Kidney (tissue), 14 donors: Measurements from ENCODE around the gene KLHL28. TPM values are rescaled to one million over a fixed set of nuclear protein-coding genes. Genes with fewer than 3 reads are reported as not detected.

Experiments
- DNase-seq, 5 donors: peaks; one replicate each; pipeline ENCODE4 v3.0.0-alpha.2; 2013 to 2020
- FAIRE-seq: peaks from 2 replicates; lab custom pipeline; 2012; peaks lifted over from hg19 to GRCh38; lab: Jason Lieb, UNC
- H3K27ac ChIP-seq, 2 donors: one replicate each; pipeline ENCODE4 v1.7.0; 2013; ENCODE audit warnings: low read depth in 2 of 2, low read length in 2 of 2, inconsistent platforms in 1 of 2
- H3K27me3 ChIP-seq: one replicate; pipeline ENCODE4 v1.7.1; 2013; ENCODE audit warnings: low read length, inconsistent platforms; ENCODE audit not compliant: control insufficient read depth, insufficient read depth
- H3K36me3 ChIP-seq, 3 donors: one replicate each; pipeline versions ENCODE4 v1.7.0 to v1.7.1; 2013; ENCODE audit warnings: low read length in 3 of 3, control low read depth in 1 of 3, inconsistent platforms in 1 of 3; ENCODE audit not compliant: insufficient read depth in 3 of 3, control insufficient read depth in 2 of 3
- H3K4me1 ChIP-seq, 3 donors: one replicate each; pipeline versions ENCODE4 v1.7.0 to v1.7.1; 2013; ENCODE audit warnings: low read length in 3 of 3, inconsistent platforms in 1 of 3, low read depth in 1 of 3; ENCODE audit not compliant: control insufficient read depth in 2 of 3, insufficient read depth in 2 of 3
- H3K4me3 ChIP-seq, 3 donors: one replicate each; pipeline versions ENCODE4 v1.7.0 to v1.8.1; 2013; ENCODE audit warnings: low read length in 3 of 3, control low read depth in 1 of 3, inconsistent platforms in 1 of 3
- H3K9ac ChIP-seq, 3 donors: one replicate each; pipeline versions ENCODE4 v1.7.0 to v1.7.1; 2013; ENCODE audit warnings: low read length in 3 of 3, control low read depth in 1 of 3, inconsistent platforms in 1 of 3
- H3K9me3 ChIP-seq, 3 donors: one replicate each; pipeline versions ENCODE4 v1.7.0 to v1.7.1; 2013; ENCODE audit warnings: low read length in 3 of 3, control low read depth in 1 of 3, inconsistent platforms in 1 of 3; ENCODE audit not compliant: control insufficient read depth in 2 of 3, insufficient read depth in 1 of 3
- intact Hi-C: fragments of 100-400 bp; cut with DNase I; formaldehyde crosslinking; loops from one replicate; pipeline ENCODE4 v1.11.1; 2022
- polyA plus RNA-seq: library from polyadenylated mRNA; stranded (reverse); fragments of 350-450 nt; fragmentation: Illumina TruSeq; extraction: RNeasy Lipid Tissue Mini Kit (QIAGEN cat#74804); gene quantifications from one replicate; pipeline ENCODE4 v1.2.3, GENCODE V29; 2014; ENCODE audit warnings: low read depth, low replicate concordance; ENCODE audit not compliant: insufficient read depth
- total RNA-seq: library from RNA; stranded (reverse); fragmentation: NEBNext Ultra II Directional; extraction: Animal tissue kit (Norgen Biotek cat#: 25700); gene quantifications from one replicate; pipeline ENCODE4 v1.2.1, GENCODE V29; 2021
- TF ChIP-seq, protein P1 (sequence below): IDR thresholded peaks from 3 replicates; pipeline ENCODE4 v1.5.1; 2012; ENCODE audit warnings: mild to moderate bottlenecking, moderate library complexity, borderline replicate concordance; ENCODE audit not compliant: insufficient read depth; ENCODE audit errors: extremely low read depth
- donor health status: control.
- donor health status: control.
- donor health status: control.
- donor health status: control.
- donor health status: control.
- donor health status: DM: yes; HTN: yes; CAD: no.
- donor health status: Normal renal cell carcinoma (clear cell type).

The KLHL28 gene
- total and polyA plus RNA-seq, 2 donors from 2014 or later, result 1.6 to 16.3 TPM

DNA sequence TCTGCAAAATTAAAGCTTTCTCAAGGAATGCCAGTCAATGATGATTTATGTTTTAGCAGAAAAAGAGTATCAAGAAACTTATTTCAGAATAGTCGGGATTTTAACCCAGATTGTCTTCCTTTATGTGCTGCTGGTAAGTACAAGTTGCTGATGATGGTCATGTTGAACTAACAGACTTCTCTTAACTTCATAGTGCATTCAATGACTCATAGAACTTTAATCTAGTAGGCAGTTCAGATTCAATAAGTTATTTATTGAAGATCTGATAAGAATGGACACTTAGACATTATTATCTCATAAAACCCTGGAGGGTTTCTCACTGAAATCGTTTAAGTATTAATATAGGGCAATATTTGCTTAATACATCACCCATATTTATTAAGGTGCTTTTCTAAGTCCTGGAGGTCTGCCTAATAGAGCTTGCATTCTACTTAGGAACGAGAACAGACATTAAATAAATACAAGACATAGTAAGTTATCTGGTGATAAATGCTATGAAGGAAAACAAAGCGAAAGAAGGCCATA lies 34.1 kb upstream of the KLHL28 start:
- Histone ChIP-seq H3K4me1 (no peaks in the 10 kb centered on the region), H3K36me3 (peaks cover 0 to under 1% (median 0%) of the 10 kb centered on the region in 3 donors), H3K27ac (no peak overlapping the region), H3K9me3 (no peaks in the 10 kb centered on the region), H3K9ac (no peak overlapping the region), H3K4me3 (no peak overlapping the region), H3K27me3 (no peaks in the 10 kb centered on the region)
- intact Hi-C loops, result no loop called here
- DNase-seq, result no peak
- no peak for FAIRE-seq
- TF ChIP-seq, protein P1, sequence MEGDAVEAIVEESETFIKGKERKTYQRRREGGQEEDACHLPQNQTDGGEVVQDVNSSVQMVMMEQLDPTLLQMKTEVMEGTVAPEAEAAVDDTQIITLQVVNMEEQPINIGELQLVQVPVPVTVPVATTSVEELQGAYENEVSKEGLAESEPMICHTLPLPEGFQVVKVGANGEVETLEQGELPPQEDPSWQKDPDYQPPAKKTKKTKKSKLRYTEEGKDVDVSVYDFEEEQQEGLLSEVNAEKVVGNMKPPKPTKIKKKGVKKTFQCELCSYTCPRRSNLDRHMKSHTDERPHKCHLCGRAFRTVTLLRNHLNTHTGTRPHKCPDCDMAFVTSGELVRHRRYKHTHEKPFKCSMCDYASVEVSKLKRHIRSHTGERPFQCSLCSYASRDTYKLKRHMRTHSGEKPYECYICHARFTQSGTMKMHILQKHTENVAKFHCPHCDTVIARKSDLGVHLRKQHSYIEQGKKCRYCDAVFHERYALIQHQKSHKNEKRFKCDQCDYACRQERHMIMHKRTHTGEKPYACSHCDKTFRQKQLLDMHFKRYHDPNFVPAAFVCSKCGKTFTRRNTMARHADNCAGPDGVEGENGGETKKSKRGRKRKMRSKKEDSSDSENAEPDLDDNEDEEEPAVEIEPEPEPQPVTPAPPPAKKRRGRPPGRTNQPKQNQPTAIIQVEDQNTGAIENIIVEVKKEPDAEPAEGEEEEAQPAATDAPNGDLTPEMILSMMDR, result no peak

DNA sequence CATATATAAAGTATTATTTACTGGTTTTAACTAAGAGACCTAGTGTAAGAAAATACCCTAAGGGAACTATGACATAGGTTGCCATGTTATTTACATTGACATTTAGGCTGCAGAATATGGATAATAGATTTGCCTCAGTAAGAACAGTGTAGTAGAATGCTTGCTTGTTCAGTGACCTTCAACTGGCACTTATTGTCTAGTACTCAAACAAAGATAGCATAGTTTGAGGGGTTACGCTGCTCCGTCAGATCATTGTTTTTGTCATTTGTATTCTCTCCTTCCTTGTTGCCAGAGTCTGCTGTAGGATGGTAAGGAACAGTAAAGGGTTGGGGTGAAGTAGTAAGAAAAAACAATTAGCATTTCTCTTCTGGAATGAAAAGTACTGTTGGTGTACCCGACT lies 33.4 kb upstream of the KLHL28 start:
- Histone ChIP-seq H3K9ac (no peak overlapping the region), H3K36me3 (no peaks in the 10 kb centered on the region), H3K9me3 (no peaks in the 10 kb centered on the region), H3K4me1 (no peaks in the 10 kb centered on the region), H3K4me3 (no peak overlapping the region), H3K27ac (no peak overlapping the region), H3K27me3 (no peaks in the 10 kb centered on the region)
- FAIRE-seq (no peak), DNase-seq (no peak)
- TF ChIP-seq, protein P1, result no peak
- intact Hi-C loops, result no loop called here

DNA sequence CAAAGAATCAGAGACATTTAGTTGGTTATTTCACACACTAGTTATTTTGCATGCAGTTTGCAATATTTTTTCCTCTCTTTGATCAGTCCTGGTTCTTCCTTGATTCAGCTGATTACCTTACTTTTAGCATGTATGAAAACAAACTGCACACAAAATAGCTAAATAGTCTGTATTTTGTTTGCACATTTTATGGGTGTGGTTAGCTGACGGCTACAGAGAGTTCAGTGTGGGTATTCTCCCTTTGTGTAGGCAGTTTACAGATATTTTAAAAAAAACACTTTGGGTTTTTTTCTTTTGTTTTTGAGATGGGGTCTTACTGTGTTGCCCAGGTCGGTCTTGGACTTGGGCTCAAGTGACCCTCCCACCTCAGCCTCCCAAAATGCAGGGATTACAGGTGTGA lies 28.8 kb upstream of the KLHL28 start:
- Histone ChIP-seq H3K36me3 (no peaks in the 10 kb centered on the region), H3K4me3 (no peak overlapping the region), H3K9me3 (no peaks in the 10 kb centered on the region), H3K27me3 (no peaks in the 10 kb centered on the region), H3K27ac (no peak overlapping the region), H3K4me1 (peaks cover 0 to 2% (median 0%) of the 10 kb centered on the region in 3 donors), H3K9ac (no peak overlapping the region)
- TF ChIP-seq, protein P1, result no peak
- DNase-seq (no peak), FAIRE-seq (no peak)
- intact Hi-C loops, result no loop called here
